ENCODE data around the gene MAD1L1. TPM values are rescaled to one million over a fixed set of nuclear protein-coding genes. Genes with fewer than 3 reads are reported as not detected.

MAD1L1 gene
- total and polyA plus RNA-seq, 2 of the 8 experiments (the other 6 are each of a cell fraction or from before 2014, with no cell fraction given): 40.4 to 44.6 TPM

GRCh38 chr7:1916601-1916970 lies 316.2 kb downstream of the MAD1L1 start:
- Histone ChIP-seq H3K36me3 (ENCODE audit: control insufficient read depth in 2 of 4, insufficient read depth in 4 of 4, low read length in 3 of 4) (no peaks in the 10 kb centered on the region), H3K4ac (replicated peaks; ENCODE audit: insufficient read length, low read depth, low read length) (no peak overlapping the region), H3K14ac (ENCODE audit: insufficient read length) (no peak overlapping the region), H2BK5ac (ENCODE audit: low read depth, low read length) (0 out of 2 replicates have a peak overlapping the region, but pooled peaks have one; percentile 30), H2AFZ (ENCODE audit: low read length) (no peak overlapping the region), H3K56ac (replicated peaks; ENCODE audit: insufficient read length, low read depth, low read length) (no peak overlapping the region), H2BK120ac (replicated peaks; ENCODE audit: low read depth, low read length) (no peak overlapping the region), H4K5ac (ENCODE audit: insufficient read length, low read depth, low read length) (no peak overlapping the region), H3K79me1 (ENCODE audit: low read depth, low read length) (no peaks in the 10 kb centered on the region; the same call in 1 of the 2 replicates), H3K27ac (ENCODE audit: low read depth, low read length) (no peak overlapping the region), H3K4me1 (replicated peaks in 1 of 4; ENCODE audit: control insufficient read depth in 3 of 4, insufficient read depth in 4 of 4, low read length in 3 of 4) (no peaks in the 10 kb centered on the region; a peak in 1 of 7 replicates), H3K9me3 (ENCODE audit: insufficient read depth in 2 of 2, low read depth in 1 of 2, low read length in 1 of 2) (no peaks in the 10 kb centered on the region), H3K9ac (replicated peaks in 1 of 4; ENCODE audit: extremely low read depth in 1 of 4, low read depth in 3 of 4, low read length in 3 of 4) (no peak overlapping the region), H3K18ac (ENCODE audit: extremely low read depth, low read length) (no peak overlapping the region), H3K27me3 (replicated peaks in 1 of 4; ENCODE audit: control insufficient read depth in 3 of 4, extremely low read depth in 1 of 4, insufficient read depth in 3 of 4, low read length in 3 of 4) (no peaks in the 10 kb centered on the region), H2BK15ac (ENCODE audit: low read length) (no peak overlapping the region), H3K4me2 (ENCODE audit: insufficient read depth in 1 of 2, low read depth in 2 of 2, low read length in 2 of 2) (no peak overlapping the region), H2BK20ac (ENCODE audit: low read length) (no peak overlapping the region), H3K23me2 (ENCODE audit: low read depth, low read length) (no peaks in the 10 kb centered on the region), H3K4me3 (ENCODE audit: extremely low read depth in 1 of 4, insufficient read depth in 2 of 4, low read depth in 3 of 4, low read length in 4 of 4) (no peak overlapping the region), H2BK12ac (ENCODE audit: low read depth, low read length) (no peak overlapping the region), H3K23ac (ENCODE audit: insufficient read length) (no peak overlapping the region), H2AK5ac (ENCODE audit: low read depth, low read length) (no peak overlapping the region), H3K79me2 (ENCODE audit: control insufficient read depth in 1 of 2, insufficient read depth in 2 of 2, low read length in 2 of 2) (no peaks in the 10 kb centered on the region), H4K20me1 (replicated peaks in 1 of 2; ENCODE audit: control insufficient read depth in 1 of 2, insufficient read depth in 2 of 2, low read length in 2 of 2) (peaks cover 2 to 5% of the 10 kb centered on the region in 2 experiments), H4K8ac (ENCODE audit: extremely low read depth, insufficient read depth, low read length) (no peak overlapping the region), H4K91ac (replicated peaks; ENCODE audit: insufficient read length, low read length) (no peak overlapping the region)
- DNase-seq (ENCODE audit: low read depth in 1 of 2, low spot score in 2 of 2) (no peak), FAIRE-seq (no peak)
- TF ChIP-seq MAX (IDR thresholded peaks at IDR 0.05) (no peak), SP4 (IDR thresholded peaks at IDR 0.05; ENCODE audit: low read length) (no peak), FOSL1 (IDR thresholded peaks at IDR 0.05; ENCODE audit: insufficient read depth, low read depth, low read length) (no peak), RAD21 (IDR thresholded peaks at IDR 0.05 in 1 of 2, conservative IDR thresholded peaks at IDR 0.05 in 1 of 2; ENCODE audit: low read depth in 2 of 2, low read length in 2 of 2) (no peak), HDAC2 (IDR thresholded peaks at IDR 0.05; ENCODE audit: borderline replicate concordance in 1 of 2, low read depth in 2 of 2, low read length in 2 of 2) (no peak), SP2 (IDR thresholded peaks at IDR 0.05; ENCODE audit: low read length) (no peak), BACH1 (IDR thresholded peaks at IDR 0.05; ENCODE audit: low read length) (no peak), TAF1 (IDR thresholded peaks at IDR 0.05; ENCODE audit: low read depth, low read length) (no peak), CREB1 (IDR thresholded peaks at IDR 0.05) (no peak), JUN (IDR thresholded peaks at IDR 0.05; ENCODE audit: low read depth, low read length) (no peak)
- CTCF ChIA-PET (ENCODE audit: partially characterized antibody): interaction anchor here (0.7 kb wide), 1 partner anchor 25 kb away, joined by 3 read pairs; no protein-coding TSS in a partner anchor
- POLR2A ChIA-PET (ENCODE audit: partially characterized antibody): no interaction called here
- 86% methylated on average over 10 of the region's 16 CpGs; no CpG with 5 or more reads in 1 of the 2 experiments for WGBS, 2 experiments (ENCODE audit: extremely low coverage in 1 of 2, insufficient coverage in 1 of 2, insufficient read length in 1 of 2, insufficient replicate concordance in 2 of 2, low coverage in 1 of 2, low lambda C conversion rate in 2 of 2, missing lambda C conversion rate in 1 of 2)
